ENCODE results near the gene FOXD1.

FOXD1 gene

GRCh38 chr5:73441378-73441777 is 7.2 kb downstream of the FOXD1 start:
- no peak for DNase-seq (ENCODE audit: low spot score)

- no peak for DNase-seq (ENCODE audit: low spot score)
Measured at GRCh38 chr5:73440262-73440661, 8.3 kb downstream of the FOXD1 start.

DNA sequence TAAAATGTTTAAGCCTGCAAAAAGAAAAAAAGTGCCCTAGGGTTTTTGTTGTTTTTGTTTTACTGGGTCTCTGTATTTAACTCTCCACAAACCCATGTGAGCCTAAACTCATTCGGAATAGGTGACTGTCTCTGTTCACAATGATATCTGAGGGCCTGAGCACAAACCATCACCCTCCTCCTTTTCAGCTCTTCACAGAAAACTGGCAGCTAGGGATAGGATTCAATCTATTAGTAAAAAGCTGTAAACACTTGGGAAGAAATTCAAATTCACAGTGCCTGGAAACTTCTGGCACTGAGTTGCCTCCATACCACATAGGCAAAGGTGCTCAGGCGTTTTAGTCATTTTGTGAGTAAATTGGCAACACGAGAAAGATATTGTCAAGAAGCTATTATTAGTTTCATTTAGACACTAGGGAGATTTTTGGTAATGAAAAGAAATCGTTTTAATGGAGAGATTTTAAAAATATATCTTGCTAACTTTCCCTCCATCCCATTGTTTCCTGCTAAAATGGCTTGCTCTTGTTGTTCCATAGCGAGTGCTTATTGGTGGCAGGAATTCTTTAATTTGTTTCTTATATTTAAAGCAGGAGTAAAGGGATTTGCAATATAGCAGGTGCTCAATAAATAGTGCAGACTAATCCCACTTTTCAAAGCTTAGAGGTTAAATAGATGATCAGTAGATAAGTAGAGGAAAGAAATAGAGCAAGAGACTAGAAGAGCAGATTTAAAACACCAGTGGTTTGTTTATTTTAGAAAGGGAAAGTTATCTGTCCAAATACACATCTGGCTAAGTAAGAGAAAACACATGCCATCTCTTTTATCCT is 9.7 kb downstream of the FOXD1 start:
- no peak for DNase-seq (ENCODE audit: low spot score)

DNA sequence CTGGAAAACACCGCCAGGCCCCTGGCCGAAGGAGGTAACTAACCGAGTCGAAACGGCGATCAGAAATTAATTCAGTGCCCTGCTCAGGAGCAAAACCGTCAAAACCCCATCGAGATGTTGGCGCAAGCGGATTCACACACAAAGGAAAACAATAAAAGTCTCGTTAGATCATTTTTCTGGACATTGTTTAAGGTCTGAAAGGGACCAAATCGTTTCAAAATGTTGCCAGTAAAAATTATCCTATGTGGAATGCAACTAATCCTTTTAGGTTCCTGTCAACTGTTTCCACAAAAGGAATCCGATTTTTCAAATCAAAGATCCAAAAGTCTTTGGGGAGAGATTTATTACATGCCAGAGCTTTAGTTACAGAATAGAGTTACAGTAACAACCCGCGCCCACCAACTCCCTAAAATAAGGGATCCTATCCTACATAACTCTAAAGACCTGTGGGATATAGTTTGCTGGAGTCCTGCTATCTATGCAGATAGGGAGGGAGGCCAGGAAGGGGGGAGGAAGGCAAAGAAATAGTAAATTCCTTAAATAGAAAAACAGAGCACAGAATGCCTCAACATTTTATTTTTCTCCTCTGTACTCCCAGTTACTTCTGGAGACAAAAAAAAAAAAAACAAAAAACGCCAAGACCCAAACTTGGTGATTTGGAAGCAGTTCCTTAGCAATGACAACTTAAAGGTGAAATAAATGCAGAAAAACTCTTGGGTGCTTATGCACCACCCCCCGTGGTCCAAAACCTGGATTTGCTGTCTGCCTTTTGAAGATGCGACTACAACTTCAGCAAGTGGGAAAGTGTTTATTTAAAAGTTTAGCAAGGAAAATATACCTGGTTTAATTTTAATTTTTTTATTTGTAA is 10.6 kb downstream of the FOXD1 start:
- DNase-seq (ENCODE audit: low spot score), result no peak

GRCh38 chr5:73437101-73437776 is 11.3 kb downstream of the FOXD1 start:
- no peak for DNase-seq (ENCODE audit: low spot score)

DNA sequence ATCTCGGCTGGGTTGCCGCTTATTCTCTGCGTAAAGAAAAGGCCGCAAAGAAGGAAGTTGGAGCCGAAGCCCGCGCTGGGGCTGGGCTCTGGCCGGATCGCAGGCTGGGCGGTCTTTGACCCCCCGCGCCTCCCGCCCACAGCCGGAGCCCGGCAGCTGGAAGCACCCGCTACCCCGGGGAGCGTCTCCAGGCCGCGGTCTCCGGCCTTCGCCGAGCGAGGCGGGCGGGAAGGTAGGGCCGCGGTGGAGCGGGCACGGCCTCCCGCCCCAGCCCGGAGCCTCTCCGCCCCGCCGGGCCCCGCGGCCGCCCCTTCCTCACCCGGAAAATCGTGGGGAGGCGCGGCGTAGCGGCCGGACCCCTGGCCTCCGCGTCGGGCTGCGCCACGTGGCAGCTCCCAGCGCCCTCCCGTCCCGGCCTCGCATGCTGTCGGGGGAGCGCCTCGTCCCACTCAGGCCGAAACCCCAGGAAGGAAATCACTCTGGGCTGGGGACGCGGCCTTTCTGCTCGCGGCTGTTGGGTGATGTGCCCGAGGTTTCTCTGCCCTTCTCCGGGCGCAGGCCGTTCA is 12.0 kb downstream of the FOXD1 start:
- DNase-seq (ENCODE audit: low spot score), result no peak

DNA sequence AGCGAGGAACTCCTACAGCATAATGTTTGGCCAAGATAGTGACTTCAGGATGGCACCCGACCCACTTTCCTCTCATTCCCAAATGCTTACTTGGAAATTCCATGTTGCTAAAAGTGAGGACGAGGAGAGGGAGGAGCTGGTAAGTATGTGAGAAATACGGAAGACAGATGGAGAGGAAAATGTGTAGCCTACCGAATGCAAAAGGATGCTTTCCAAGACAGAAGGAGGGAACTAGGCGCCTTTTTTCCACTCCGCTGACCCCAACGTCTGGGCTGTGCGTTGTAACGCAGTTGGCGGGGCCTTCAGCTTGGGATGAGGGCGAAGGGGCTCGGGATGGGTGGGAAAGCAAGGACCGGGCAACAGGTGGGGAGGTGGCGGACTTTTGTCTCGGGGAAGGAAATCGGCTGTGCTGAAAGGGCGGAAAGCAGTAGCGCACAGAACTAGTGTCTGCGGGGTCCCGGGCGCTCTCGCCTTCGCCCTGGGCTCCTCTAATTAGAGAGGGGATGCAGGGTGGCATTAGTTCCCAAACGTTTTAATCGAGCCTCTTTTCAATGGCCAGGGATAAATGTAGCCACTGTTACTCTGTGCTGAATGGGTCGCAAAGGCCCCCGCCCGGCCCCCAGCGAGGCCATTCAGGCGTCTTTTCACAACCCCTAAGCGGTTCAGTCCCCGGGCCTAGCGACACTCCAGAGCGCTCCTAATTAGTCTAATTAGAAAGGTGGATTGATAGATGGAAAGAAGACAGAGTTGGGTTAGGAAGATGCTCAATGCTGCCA is 12.6 kb downstream of the FOXD1 start:
- DNase-seq (ENCODE audit: low spot score), result no peak

GRCh38 chr5:73434907-73435306 is 13.7 kb downstream of the FOXD1 start:
- DNase-seq (ENCODE audit: low spot score), result no peak

GRCh38 chr5:73434461-73434860 is 14.1 kb downstream of the FOXD1 start:
- DNase-seq (ENCODE audit: low spot score), result no peak

GRCh38 chr5:73433982-73434342 is 14.6 kb downstream of the FOXD1 start:
- DNase-seq (ENCODE audit: low spot score), result no peak

GRCh38 chr5:73433272-73433981 is 15.2 kb downstream of the FOXD1 start:
- no peak for DNase-seq (ENCODE audit: low spot score)

DNA sequence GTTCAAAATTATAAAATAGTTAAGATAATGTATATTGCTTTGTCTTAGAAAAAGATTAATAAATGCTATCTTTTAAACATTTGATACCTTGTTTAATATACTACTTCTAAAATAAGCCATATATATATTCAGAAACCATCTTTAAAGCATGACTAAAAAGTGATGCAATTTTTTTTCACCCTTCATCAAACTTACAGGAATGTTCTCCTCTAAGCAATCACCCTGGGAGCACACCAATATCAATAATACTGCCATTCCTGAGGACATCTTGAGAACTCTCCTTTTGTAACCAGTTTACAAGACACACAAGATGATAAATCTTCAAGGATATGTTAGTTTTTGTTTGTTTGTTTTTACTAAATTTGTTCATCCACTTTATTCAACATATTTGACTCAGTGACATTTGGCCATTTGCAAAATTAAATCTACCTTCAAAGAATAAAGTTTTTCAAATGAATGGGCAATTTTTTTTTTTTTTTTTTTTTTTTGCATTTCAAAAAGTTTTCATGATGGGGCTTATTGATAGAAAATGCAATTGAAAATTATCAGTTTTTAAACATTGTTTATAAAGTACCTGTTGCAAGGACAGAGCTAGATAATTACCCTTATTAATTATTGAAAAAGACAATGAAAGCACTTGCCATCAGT is 17.2 kb downstream of the FOXD1 start:
- DNase-seq (ENCODE audit: low spot score), result no peak

DNA sequence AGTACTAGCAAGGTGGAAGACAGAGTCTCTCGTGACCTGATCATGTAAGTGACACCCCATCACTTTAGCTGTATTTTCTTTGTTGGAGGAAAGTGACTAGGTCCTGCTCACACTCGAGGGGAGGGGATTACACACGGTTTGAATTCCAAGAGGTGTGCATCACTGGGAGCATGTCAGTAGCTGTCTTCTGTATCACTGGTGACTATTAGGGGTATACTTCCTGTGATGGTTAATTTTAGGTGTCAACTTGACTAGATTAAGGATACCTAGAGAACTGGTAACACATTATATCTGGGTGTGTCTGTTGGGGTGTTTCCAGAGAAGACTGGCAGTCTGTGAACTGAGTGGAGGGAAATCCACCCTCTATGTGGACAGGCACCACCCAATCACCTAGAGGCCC is 22.5 kb downstream of the FOXD1 start:
- DNase-seq (ENCODE audit: low spot score), result no peak

GRCh38 chr5:73424556-73424977 is 24.0 kb downstream of the FOXD1 start:
- DNase-seq (ENCODE audit: low spot score), result no peak

- DNase-seq (ENCODE audit: low spot score), result no peak
Measured at GRCh38 chr5:73422164-73422563, 26.4 kb downstream of the FOXD1 start.

GRCh38 chr5:73420666-73421065 is 27.9 kb downstream of the FOXD1 start:
- no peak for DNase-seq (ENCODE audit: low spot score)

GRCh38 chr5:73419465-73420390 is 28.8 kb downstream of the FOXD1 start:
- DNase-seq (ENCODE audit: low spot score), result no peak

GRCh38 chr5:73419117-73419464 is 29.5 kb downstream of the FOXD1 start:
- no peak for DNase-seq (ENCODE audit: low spot score)

DNA sequence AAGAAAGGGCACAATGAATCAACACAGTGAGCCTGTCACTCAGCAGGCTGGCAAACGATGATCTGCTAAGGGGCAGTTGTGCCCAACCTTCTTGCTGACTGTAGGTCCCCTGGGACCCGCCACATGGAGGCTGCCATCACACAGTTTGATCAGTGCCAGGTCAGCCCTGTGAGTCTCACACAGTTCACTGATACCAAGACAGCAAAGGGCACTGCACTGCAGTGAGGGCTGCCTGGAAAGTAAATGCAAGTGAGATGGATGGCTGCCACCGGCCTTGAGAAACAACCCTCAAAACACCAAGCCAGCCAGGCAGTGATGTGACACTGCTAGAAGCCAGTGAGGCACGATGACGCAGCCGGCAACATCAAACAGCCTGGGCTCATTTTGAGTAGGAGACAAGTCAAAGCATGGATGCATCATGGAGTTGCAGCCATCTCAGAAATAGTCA is 30.3 kb downstream of the FOXD1 start:
- no peak for DNase-seq (ENCODE audit: low spot score)
